Transverse colon (tissue), 4 donors: ENCODE results near the gene IFT81.

Experiments
- EP300 ChIP-seq: sonication (generic); formaldehyde crosslinking; IDR thresholded peaks from one replicate; pipeline ENCODE4 v1.6.1; 2017; ENCODE audit warnings: antibody characterized with exemption, low read depth
- POLR2A ChIP-seq: fragments of 450-650 bp; IDR thresholded peaks from one replicate; pipeline ENCODE4 v1.6.1; 2016; ENCODE audit warnings: antibody characterized with exemption, mild to moderate bottlenecking, moderate library complexity
- POLR2AphosphoS5 ChIP-seq, 3 donors: sonication (generic); formaldehyde crosslinking; IDR thresholded peaks; one replicate each; pipeline ENCODE4 v1.6.1; 2016; ENCODE audit warnings: antibody characterized with exemption in 3 of 3
- TF ChIP-seq, protein P1 (sequence below), 5 experiments: fragments of 200-600 bp in 3 of 5; fragments of 450-650 bp in 2 of 5; sonication (generic) in 3 of 5; IDR thresholded peaks; 1 replicate in 2 of 5; 2 replicates in 3 of 5; pipeline ENCODE4 v1.5.1; 2016 to 2017; ENCODE audit warnings: antibody characterized with exemption in 5 of 5, inconsistent platforms in 3 of 5, mild to moderate bottlenecking in 2 of 5, moderate library complexity in 1 of 5

DNA sequence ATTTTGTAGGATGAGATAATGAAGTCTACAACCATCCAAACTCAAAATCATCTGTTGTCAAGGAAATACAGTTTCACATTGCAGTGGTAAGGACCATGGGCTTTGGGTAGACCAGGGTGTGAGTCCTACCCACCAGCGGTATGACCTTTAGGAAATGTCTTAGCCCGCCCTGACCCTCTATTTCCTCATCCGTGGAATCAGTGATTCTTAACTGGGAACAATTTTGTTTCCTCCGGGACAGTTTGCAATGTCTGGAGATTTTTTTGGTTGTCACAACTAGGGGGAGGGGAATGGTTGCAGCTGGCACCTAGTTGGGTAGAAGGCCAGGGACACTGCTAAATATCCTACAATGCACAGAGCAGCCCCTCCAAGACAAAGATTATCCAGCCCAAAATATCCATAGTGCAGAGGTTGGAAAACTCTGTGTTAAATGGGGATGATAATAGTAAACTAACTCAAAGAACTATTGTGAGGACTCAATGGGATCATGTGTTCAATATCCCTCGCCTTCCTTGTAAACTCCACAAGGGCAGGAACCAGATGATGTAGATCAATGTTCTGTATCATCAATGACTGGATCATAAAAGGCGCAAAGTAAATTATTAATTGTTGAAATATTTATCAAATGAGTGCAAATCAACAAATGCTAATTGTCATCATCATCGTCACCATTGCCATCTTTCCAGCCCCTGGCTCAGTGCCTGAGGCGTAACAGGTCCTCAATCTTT lies 15.7 kb upstream of the IFT81 start:
- TF ChIP-seq, protein P1, sequence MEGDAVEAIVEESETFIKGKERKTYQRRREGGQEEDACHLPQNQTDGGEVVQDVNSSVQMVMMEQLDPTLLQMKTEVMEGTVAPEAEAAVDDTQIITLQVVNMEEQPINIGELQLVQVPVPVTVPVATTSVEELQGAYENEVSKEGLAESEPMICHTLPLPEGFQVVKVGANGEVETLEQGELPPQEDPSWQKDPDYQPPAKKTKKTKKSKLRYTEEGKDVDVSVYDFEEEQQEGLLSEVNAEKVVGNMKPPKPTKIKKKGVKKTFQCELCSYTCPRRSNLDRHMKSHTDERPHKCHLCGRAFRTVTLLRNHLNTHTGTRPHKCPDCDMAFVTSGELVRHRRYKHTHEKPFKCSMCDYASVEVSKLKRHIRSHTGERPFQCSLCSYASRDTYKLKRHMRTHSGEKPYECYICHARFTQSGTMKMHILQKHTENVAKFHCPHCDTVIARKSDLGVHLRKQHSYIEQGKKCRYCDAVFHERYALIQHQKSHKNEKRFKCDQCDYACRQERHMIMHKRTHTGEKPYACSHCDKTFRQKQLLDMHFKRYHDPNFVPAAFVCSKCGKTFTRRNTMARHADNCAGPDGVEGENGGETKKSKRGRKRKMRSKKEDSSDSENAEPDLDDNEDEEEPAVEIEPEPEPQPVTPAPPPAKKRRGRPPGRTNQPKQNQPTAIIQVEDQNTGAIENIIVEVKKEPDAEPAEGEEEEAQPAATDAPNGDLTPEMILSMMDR (IDR thresholded peaks at IDR 0.05), result no peak
- TF ChIP-seq POLR2A (no peak), POLR2AphosphoS5 (IDR thresholded peaks at IDR 0.05) (no peak), EP300 (no peak)
